Esophagus (tissue), 2 donors: ENCODE measurements around the gene ITIH5. TPM values are rescaled to one million over a fixed set of nuclear protein-coding genes. Genes with fewer than 3 reads are reported as not detected.
"Not testable (repeated sequence)": the region's sequence is repeated elsewhere in the genome, so short reads cannot be mapped to it uniquely, and the experiment has no call there.

Experiments used
- H3K27ac ChIP-seq, 2 donors: one replicate each; pipeline ENCODE4 v1.5.1; 2013; ENCODE audit warnings: low read depth in 2 of 2, mild to moderate bottlenecking in 2 of 2, inconsistent platforms in 1 of 2, low read length in 1 of 2, moderate library complexity in 1 of 2
- H3K27me3 ChIP-seq, 2 donors: one replicate each; pipeline ENCODE4 v1.6.1; 2013; ENCODE audit warnings: low read length in 2 of 2, control low read depth in 1 of 2, mild to moderate bottlenecking in 1 of 2; ENCODE audit not compliant: insufficient read depth in 2 of 2, control insufficient read depth in 1 of 2
- H3K36me3 ChIP-seq, 2 donors: one replicate each; pipeline ENCODE4 v1.6.1; 2013; ENCODE audit warnings: low read length in 1 of 2; ENCODE audit not compliant: control insufficient read depth in 2 of 2, insufficient read depth in 2 of 2
- H3K4me1 ChIP-seq, 2 donors: one replicate each; pipeline ENCODE4 v1.6.1; 2013; ENCODE audit warnings: low read length in 1 of 2; ENCODE audit not compliant: control insufficient read depth in 2 of 2, insufficient read depth in 2 of 2
- H3K4me3 ChIP-seq, 2 donors: one replicate each; pipeline ENCODE4 v1.5.1; 2013; ENCODE audit warnings: low read length in 2 of 2, mild to moderate bottlenecking in 2 of 2, low read depth in 1 of 2, moderate library complexity in 1 of 2
- H3K9me3 ChIP-seq, 2 donors: one replicate each; pipeline ENCODE4 v1.6.1; 2013; ENCODE audit warnings: mild to moderate bottlenecking in 2 of 2, low read depth in 1 of 2, low read length in 1 of 2, moderate library complexity in 1 of 2; ENCODE audit not compliant: control insufficient read depth in 2 of 2, insufficient read depth in 1 of 2
- WGBS, 2 donors: extraction: QIAGEN DNeasy Blood & Tissue Kit; methylation state at CpG; one replicate each; pipeline ENCODE4 v1.1.7; 2013; 5-methylcytosine and 5-hydroxymethylcytosine counted together
- polyA plus RNA-seq, 2 donors: library from polyadenylated mRNA; stranded (reverse); fragments of 200-250 nt; gene quantifications; one replicate each; pipeline ENCODE4 v1.2.3, GENCODE V29; 2013
- donor health status: healthy with polysubstance abuse.
- donor health status: Bipolar disorder and iron deficiency.

The ITIH5 gene
- polyA plus RNA-seq, 2 donors: 2.6 to 4.4 TPM

- H3K27me3 ChIP-seq: peaks cover 3 to 14% of the 10 kb centered on the region in 2 donors
Measured at GRCh38 chr10:7704071-7705016, 37.6 kb upstream of the ITIH5 start.

DNA sequence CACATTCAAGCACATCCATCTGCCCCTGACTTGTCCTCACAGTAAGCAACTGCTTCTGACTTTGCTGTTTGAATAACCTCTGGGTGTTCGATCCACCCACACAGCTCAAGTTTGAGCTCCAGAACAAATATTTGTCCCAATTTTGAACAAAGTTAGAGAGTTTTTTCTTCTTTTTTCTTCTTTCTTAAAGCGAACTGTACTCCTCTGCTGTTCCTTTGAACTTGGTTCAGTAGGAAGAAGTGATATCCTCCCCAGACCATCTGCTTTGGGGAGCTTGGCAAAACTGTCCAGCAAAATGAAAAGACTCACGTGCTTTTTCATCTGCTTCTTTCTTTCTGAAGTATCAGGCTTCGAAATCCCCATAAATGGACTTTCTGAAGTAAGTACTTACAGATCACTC, 36.4 kb upstream of the ITIH5 start, which contains the start of gene ITIH2:
Gene ITIH2 (plus strand): TSS at position 177 of the 400 bp plus-strand sequence. CDS start 119 bp downstream, at position 296.
- Histone ChIP-seq H3K4me3 (no peak within 1 kb of the TSS), H3K9me3 (no peaks in the 10 kb centered on the region), H3K4me1 (no peaks in the 10 kb centered on the region), H3K27ac (no peak within 1 kb of the TSS), H3K36me3 (no peaks in the 10 kb centered on the region), H3K27me3 (peaks cover 3 to 4% of the 10 kb centered on the region in 2 donors)
- WGBS, 2 donors: 53 to 61% methylated on average over 4 of the region's 4 CpGs

More at GRCh38 chr10:7704071-7705016, 37.6 kb upstream of the ITIH5 start:
- Histone ChIP-seq H3K9me3 (no peaks in the 10 kb centered on the region), H3K36me3 (no peaks in the 10 kb centered on the region), H3K4me3 (no peak overlapping the region), H3K27ac (no peak overlapping the region), H3K4me1 (no peaks in the 10 kb centered on the region)
- 88 to 90% methylated on average over 8 of the region's 8 CpGs for WGBS, 2 donors

- Histone ChIP-seq H3K9me3 (no peaks in the 10 kb centered on the region), H3K27ac (no peak overlapping the region), H3K4me1 (no peaks in the 10 kb centered on the region), H3K36me3 (no peaks in the 10 kb centered on the region), H3K27me3 (peaks cover 0 to 3% of the 10 kb centered on the region in 2 donors), H3K4me3 (no peak overlapping the region)
- WGBS, 2 donors: 72 to 84% methylated on average over 4 of the region's 4 CpGs
Measured at GRCh38 chr10:7702288-7702812, 35.6 kb upstream of the ITIH5 start.

- WGBS, 2 donors: 90 to 91% methylated on average over 8 of the region's 8 CpGs
- Histone ChIP-seq H3K27ac (no peak overlapping the region), H3K36me3 (no peaks in the 10 kb centered on the region), H3K9me3 (no peaks in the 10 kb centered on the region), H3K4me1 (no peaks in the 10 kb centered on the region), H3K27me3 (peaks cover 0 to 3% of the 10 kb centered on the region in 2 donors), H3K4me3 (no peak overlapping the region)
Measured at GRCh38 chr10:7701158-7701742, 34.5 kb upstream of the ITIH5 start.

GRCh38 chr10:7700577-7701125, 33.9 kb upstream of the ITIH5 start:
- Histone ChIP-seq H3K27me3 (peaks cover 0 to 3% of the 10 kb centered on the region in 2 donors), H3K4me1 (no peaks in the 10 kb centered on the region), H3K36me3 (no peaks in the 10 kb centered on the region), H3K4me3 (no peak overlapping the region), H3K9me3 (no peaks in the 10 kb centered on the region), H3K27ac (no peak overlapping the region)
- WGBS, 2 donors: 55 to 76% methylated on average over 2 of the region's 2 CpGs

DNA sequence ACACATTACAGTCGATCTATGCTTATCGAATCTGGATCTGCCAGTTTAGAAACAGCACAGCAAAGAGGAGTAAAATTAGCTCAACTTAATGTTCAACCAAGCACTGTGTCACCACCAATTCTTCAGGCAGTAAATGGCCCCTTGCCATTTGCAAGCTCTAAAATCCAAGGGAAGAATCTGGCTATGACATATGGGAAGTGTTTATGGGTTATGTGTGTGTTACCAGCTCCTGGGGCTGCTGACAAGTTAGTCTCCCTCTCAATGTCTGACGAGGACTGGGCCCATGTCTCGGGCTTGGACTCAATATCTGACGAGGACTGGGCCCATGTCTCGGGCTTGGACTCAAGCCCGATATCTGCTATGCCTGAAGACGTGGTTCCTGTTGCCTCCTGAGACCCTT, 30.7 kb upstream of the ITIH5 start:
- peaks cover 0 to under 1% of the 10 kb centered on the region in 2 donors for H3K9me3 ChIP-seq
- H3K4me3 ChIP-seq: no peak overlapping the region
- WGBS, 2 donors: 79 to 86% methylated on average over 8 of the region's 8 CpGs
- H3K27ac ChIP-seq: no peak overlapping the region
- H3K36me3 ChIP-seq: no peaks in the 10 kb centered on the region
- H3K27me3 ChIP-seq: no peaks in the 10 kb centered on the region
- no peaks in the 10 kb centered on the region for H3K4me1 ChIP-seq

GRCh38 chr10:7696545-7696944, 29.8 kb upstream of the ITIH5 start:
- Histone ChIP-seq H3K4me3 (no peak overlapping the region), H3K27me3 (no peaks in the 10 kb centered on the region), H3K9me3 (peaks cover 0 to 6% of the 10 kb centered on the region in 2 donors), H3K27ac (no peak overlapping the region), H3K36me3 (no peaks in the 10 kb centered on the region), H3K4me1 (no peaks in the 10 kb centered on the region)
- 48 to 56% methylated on average over 3 of the region's 3 CpGs for WGBS, 2 donors

DNA sequence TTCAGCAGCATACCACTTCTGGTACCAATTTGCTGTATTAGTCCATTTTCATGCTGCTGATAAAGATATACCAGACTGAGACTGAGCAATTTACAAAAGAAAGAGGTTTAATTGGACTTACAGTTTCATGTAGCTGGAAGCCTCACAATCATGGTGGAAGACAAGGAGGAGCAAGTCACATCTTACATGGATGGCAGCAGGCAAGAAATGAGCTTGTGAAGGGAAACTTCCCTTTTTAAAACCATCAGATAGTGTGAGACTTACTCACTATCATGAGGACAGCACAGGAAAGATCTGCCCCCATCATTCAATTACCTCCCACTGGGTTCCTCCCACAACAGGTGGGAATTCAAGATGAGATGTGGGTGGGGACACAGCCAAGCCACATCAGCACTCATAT, 26.4 kb upstream of the ITIH5 start:
- not testable (repeated sequence) for H3K4me3 ChIP-seq, H3K27me3 ChIP-seq, H3K27ac ChIP-seq, H3K4me1 ChIP-seq, H3K36me3 ChIP-seq
- peaks cover 3 to 11% of the 10 kb centered on the region in 2 donors for H3K9me3 ChIP-seq

- H3K27ac ChIP-seq, H3K4me1 ChIP-seq, H3K36me3 ChIP-seq, H3K4me3 ChIP-seq, H3K27me3 ChIP-seq: not testable (repeated sequence)
- peaks cover 3 to 11% of the 10 kb centered on the region in 2 donors for H3K9me3 ChIP-seq
Measured at GRCh38 chr10:7692368-7692767, 25.6 kb upstream of the ITIH5 start.
